K562 (cell line): Measurements from ENCODE around the gene DDAH2. TPM values are rescaled to one million over a fixed set of nuclear protein-coding genes. Genes with fewer than 3 reads are reported as not detected.

Experiments used
- ATAC-seq: fragments of 200-7000 bp; cut with Tn5 transposase; 3 replicates; pipeline ENCODE4 v1.9.1; 2020; ENCODE audit warnings: moderate library complexity
- BruUV-seq: library from RNA; stranded (reverse); fragments of 400-500 nt; replicated peaks from 2 replicates; lab custom pipeline; 2021; lab: Mats Ljungman, UMichigan
- CTCF ChIA-PET: fragments of 300-600 bp; formaldehyde crosslinking; extraction: SDS; loops from one replicate; lab custom pipeline; 2021; ENCODE audit warnings: low intra/inter-chr PET ratio; lab: Yijun Ruan, JAX
- POLR2A ChIA-PET: fragments of 300-600, 350-650 bp; sonication (Branson Sonifier 250); formaldehyde crosslinking; extraction: SDS; loops from one replicate; lab custom pipeline; 2021; ENCODE audit warnings: antibody characterized with exemption, inconsistent platforms; lab: Yijun Ruan, JAX
- DNase-seq, 4 experiments: peaks; one replicate each; pipeline versions ENCODE4 v3.0.0 to v3.0.0-alpha.2; 2011 to 2018; ENCODE audit warnings: low spot score in 3 of 4, mixed read lengths in 3 of 4; ENCODE audit errors: extremely low read depth in 1 of 4
- FAIRE-seq: peaks from 2 replicates; lab custom pipeline; 2011; peaks lifted over from hg19 to GRCh38; lab: Jason Lieb, UNC
- H2AFZ ChIP-seq: 2 replicates; pipeline ENCODE4 v1.6.0; 2011; ENCODE audit warnings: low read depth, low read length, control low read depth, inconsistent platforms
- H3K27ac ChIP-seq: fragments of 200-600 bp; 3 replicates; pipeline ENCODE4 v1.8.0; 2011; ENCODE audit warnings: low read depth, mild to moderate bottlenecking, control low read depth, inconsistent platforms, low read length, moderate library complexity, mixed read lengths; ENCODE audit errors: extremely low read depth
- H3K27me3 ChIP-seq, 2 experiments: fragments of 300-600 bp in 1 of 2; 2 replicates in 1 of 2; 3 replicates in 1 of 2; pipeline versions ENCODE4 v1.6.0 to v1.8.0; 2011; ENCODE audit warnings: inconsistent platforms in 2 of 2, low read length in 2 of 2, mild to moderate bottlenecking in 1 of 2, mixed read lengths in 1 of 2, moderate library complexity in 1 of 2; ENCODE audit not compliant: control insufficient read depth in 2 of 2, insufficient read depth in 2 of 2
- H3K36me3 ChIP-seq: fragments of 300-600 bp; 3 replicates; pipeline ENCODE4 v1.8.0; 2011; ENCODE audit warnings: mild to moderate bottlenecking, low read length, inconsistent platforms; ENCODE audit not compliant: control insufficient read depth, insufficient read depth
- H3K4me1 ChIP-seq, 2 experiments: fragments of 200-600 bp in 1 of 2; replicated peaks in 1 of 2; 2 replicates in 1 of 2; 3 replicates in 1 of 2; pipeline versions ENCODE4 v1.5.1 to v1.8.0; 2011; ENCODE audit warnings: inconsistent platforms in 2 of 2, low read length in 2 of 2, mild to moderate bottlenecking in 1 of 2, mixed read lengths in 1 of 2, moderate library complexity in 1 of 2; ENCODE audit not compliant: control insufficient read depth in 2 of 2, insufficient read depth in 2 of 2
- H3K4me2 ChIP-seq: 2 replicates; pipeline ENCODE4 v1.6.1; 2011; ENCODE audit warnings: low read length, control low read depth, inconsistent platforms, mixed read lengths; ENCODE audit not compliant: insufficient read depth
- H3K4me3 ChIP-seq: fragments of 200-600 bp; sonication (generic), shearing (Covaris generic); 2 replicates; pipeline ENCODE4 v1.5.1; 2016; ENCODE audit warnings: control low read depth, inconsistent platforms
- H3K79me2 ChIP-seq: fragments of 200-600 bp; 3 replicates; pipeline ENCODE4 v1.8.0; 2011; ENCODE audit warnings: low read length, inconsistent platforms; ENCODE audit not compliant: control insufficient read depth, insufficient read depth
- H3K9ac ChIP-seq, 2 experiments: 2 replicates each; pipeline versions ENCODE4 v1.6.0 to v1.6.1; 2011; ENCODE audit warnings: low read depth in 2 of 2, low read length in 2 of 2, control low read depth in 1 of 2, inconsistent platforms in 1 of 2, mild to moderate bottlenecking in 1 of 2, mixed read lengths in 1 of 2; ENCODE audit not compliant: insufficient read depth in 1 of 2
- H3K9me1 ChIP-seq: one replicate; pipeline ENCODE4 v1.6.0; 2011; ENCODE audit warnings: inconsistent platforms, mild to moderate bottlenecking, low read length, moderate library complexity; ENCODE audit not compliant: control insufficient read depth, insufficient read depth
- H3K9me3 ChIP-seq: replicated peaks from 2 replicates; pipeline ENCODE4 v1.5.1; 2011; ENCODE audit warnings: low read depth, low read length, inconsistent platforms; ENCODE audit not compliant: control insufficient read depth, insufficient read depth
- H4K20me1 ChIP-seq: replicated peaks from 2 replicates; pipeline ENCODE4 v1.6.1; 2011; ENCODE audit warnings: low read length, inconsistent platforms, mixed read lengths; ENCODE audit not compliant: control insufficient read depth, insufficient read depth
- ARID1B ChIP-seq: fragments of 450-650 bp; IDR thresholded peaks from 2 replicates; pipeline ENCODE4 v1.6.1; 2016; ENCODE audit warnings: antibody characterized with exemption, mild to moderate bottlenecking, inconsistent platforms
- ELF2 ChIP-seq: fragments of 250-450 bp; sonication (Bioruptor Pico); IDR thresholded peaks from 2 replicates; pipeline ENCODE4 v1.5.0; 2021; ENCODE audit warnings: mild to moderate bottlenecking
- MEF2A ChIP-seq: IDR thresholded peaks from 2 replicates; pipeline ENCODE4 v1.6.1; 2011; ENCODE audit warnings: low read depth, mild to moderate bottlenecking, low read length, moderate library complexity; ENCODE audit not compliant: control insufficient read depth
- POLR2A ChIP-seq: fragments of 450-650 bp; conservative IDR thresholded peaks from 2 replicates; pipeline ENCODE4 v1.6.1; 2016
- SMARCA4 ChIP-seq: fragments of 450-650 bp; IDR thresholded peaks from 2 replicates; pipeline ENCODE4 v1.6.1; 2016
- SMC3 ChIP-seq: conservative IDR thresholded peaks from 2 replicates; pipeline ENCODE4 v1.6.1; 2011; ENCODE audit warnings: low read depth, low read length, improper control_type of control experiment; ENCODE audit not compliant: insufficient read depth
- SP1 ChIP-seq: sonication (generic); formaldehyde crosslinking; IDR thresholded peaks from 2 replicates; pipeline ENCODE4 v1.8.1; 2022; ENCODE audit warnings: mild to moderate bottlenecking, missing genetic modification reagents
- ZBTB17 ChIP-seq: fragments of 450-650 bp; formaldehyde crosslinking; IDR thresholded peaks from 2 replicates; pipeline ENCODE4 v1.4.0; 2020; ENCODE audit warnings: mild to moderate bottlenecking
- ZBTB2 ChIP-seq: fragments of 450-650 bp; IDR thresholded peaks from 2 replicates; pipeline ENCODE4 v1.6.1; 2016; ENCODE audit warnings: antibody characterized with exemption
- WGBS: fragments of 100-300 bp; shearing (Covaris generic); methylation state at CpG from one replicate; pipeline ENCODE4 v1.1.6; 2016; ENCODE audit warnings: low coverage, mixed read lengths; ENCODE audit not compliant: insufficient coverage; ENCODE audit errors: missing lambda C conversion rate; 5-methylcytosine and 5-hydroxymethylcytosine counted together
- in situ Hi-C: fragments of 300-500 bp; cut with MboI; formaldehyde crosslinking; loops from 4 replicates; pipeline ENCODE4 v1.15.0; 2018; ENCODE audit warnings: inconsistent platforms, mixed read lengths
- intact Hi-C: fragments of 100-400 bp; cut with micrococcal nuclease; formaldehyde crosslinking; loops from 2 replicates; pipeline ENCODE4 v1.14.2; 2022
- polyA plus RNA-seq, 8 experiments: library from polyadenylated mRNA; depleted of rRNA in 4 of 8; stranded (reverse) in 5 of 8; unstranded in 3 of 8; fragments of >200 nt; fragmentation: Nextera tagmentation in 2 of 8; fragmentation: Illumina TruSeq in 1 of 8; extraction: Ambion mirVana in 2 of 8; extraction: Trizol in 1 of 8; gene quantifications; 2 replicates each; pipeline versions ENCODE4 v1.2.1 to v1.2.3, GENCODE V29; 2011 to 2014; ENCODE audit warnings: inconsistent platforms in 1 of 8, missing spikeins in 1 of 8
- total RNA-seq, 7 experiments: library from RNA; depleted of rRNA in 6 of 7; stranded (reverse); fragments of >200 nt in 6 of 7; fragmentation: Illumina TruSeq in 2 of 7; extraction: Trizol in 2 of 7; gene quantifications; 2 replicates each; pipeline versions ENCODE4 v1.2.1 to v1.2.3, GENCODE V29; 2011 to 2021; ENCODE audit warnings: low replicate concordance in 1 of 7
- TF ChIP-seq, protein P1 (sequence below): fragments of 200-800 bp; sonication (Bioruptor generic); IDR thresholded peaks from 2 replicates; pipeline ENCODE4 v1.6.1; 2017; ENCODE audit warnings: missing genetic modification characterization, missing compliant biosample characterization
- TF ChIP-seq, protein P2 (sequence below), 2 experiments: fragments of 450-650 bp in 1 of 2; IDR thresholded peaks; 2 replicates each; pipeline ENCODE4 v1.6.1; 2011 to 2017; ENCODE audit warnings: low read depth in 2 of 2, antibody characterized with exemption in 1 of 2, borderline replicate concordance in 1 of 2, low read length in 1 of 2, mild to moderate bottlenecking in 1 of 2, mixed read lengths in 1 of 2; ENCODE audit not compliant: control insufficient read depth in 1 of 2
- TF ChIP-seq, protein P3 (sequence below), 2 experiments: fragments of 450-650 bp; IDR thresholded peaks; 2 replicates each; pipeline ENCODE4 v1.6.1; 2016

The DDAH2 gene
- total and polyA plus RNA-seq, 9 of the 15 experiments (the other 6 are each of a cell fraction or from before 2014, with no cell fraction given): 1.8 to 45.4 (median 21.4) TPM

- CTCF ChIA-PET: interaction anchor here (0.6 to 2.9 kb wide), 4 partner anchors 21 to 218 kb away, joined by 3 to 35 read pairs (median 11); partner anchors contain the start of genes DDAH2 and LY6G5C
- in situ Hi-C loops (loop anchor here (5.0 kb wide), 1 partner anchor 83 kb away; no protein-coding TSS in a partner anchor), intact Hi-C loops (loop anchor here (1.0 to 10.0 kb wide), 3 partner anchors 41 to 225 kb away; partner anchors contain the start of genes ATP6V1G2, DDAH2, DDX39B and NFKBIL1)
- 29% methylated on average over 12 of the region's 12 CpGs for WGBS
- peak overlapping the region in 1 of 2 experiments; percentile 1; a peak in 1 of 4 replicates for H3K9ac ChIP-seq
- BruUV-seq: no TSS peak
- peak overlapping the region; percentile 68 for H3K4me2 ChIP-seq
- peak overlapping the region; percentile 73 for H2AFZ ChIP-seq
- peak; percentile 95 for FAIRE-seq
- DNase-seq: peak; percentile 98 to 100 (median 100)
- POLR2A ChIA-PET: interaction anchor here (0.6 to 5.9 kb wide), 35 partner anchors 11 to 137 kb away, joined by 3 to 75 read pairs (median 5); partner anchors contain the start of genes BAG6, CLIC1, GPANK1 and HSPA1A
- no peaks in the 10 kb centered on the region for H3K79me2 ChIP-seq
- peaks cover 24 to 68% of the 10 kb centered on the region in 2 experiments for H3K4me1 ChIP-seq
- peak overlapping the region; percentile 26; the same call in 2 of the 3 replicates for H3K27ac ChIP-seq
- ATAC-seq: peak; percentile 91
- no peaks in the 10 kb centered on the region for H3K36me3 ChIP-seq
- no peaks in the 10 kb centered on the region for H4K20me1 ChIP-seq
- no peaks in the 10 kb centered on the region for H3K9me3 ChIP-seq
- no peaks in the 10 kb centered on the region for H3K27me3 ChIP-seq
- peaks cover 4% of the 10 kb centered on the region for H3K9me1 ChIP-seq
- no peak overlapping the region for H3K4me3 ChIP-seq
- TF ChIP-seq POLR2A (no peak), SMARCA4 (peak; percentile 59; the same call in 1 of the 2 replicates), ZBTB17 (CRISPR knock-in tag) (peak; percentile 40; the same call in 1 of the 2 replicates), ZBTB2 (peak; percentile 73), ARID1B (peak; percentile 60), SP1 (CRISPR knock-in tag) (peak; percentile 97), MEF2A (0 out of 2 replicates have a peak, but pooled peaks have one; percentile 2), ELF2 (CRISPR knock-in tag) (0 out of 2 replicates have a peak, but pooled peaks have one; percentile 35), SMC3 (peak; percentile 99)
- TF ChIP-seq, protein P1, sequence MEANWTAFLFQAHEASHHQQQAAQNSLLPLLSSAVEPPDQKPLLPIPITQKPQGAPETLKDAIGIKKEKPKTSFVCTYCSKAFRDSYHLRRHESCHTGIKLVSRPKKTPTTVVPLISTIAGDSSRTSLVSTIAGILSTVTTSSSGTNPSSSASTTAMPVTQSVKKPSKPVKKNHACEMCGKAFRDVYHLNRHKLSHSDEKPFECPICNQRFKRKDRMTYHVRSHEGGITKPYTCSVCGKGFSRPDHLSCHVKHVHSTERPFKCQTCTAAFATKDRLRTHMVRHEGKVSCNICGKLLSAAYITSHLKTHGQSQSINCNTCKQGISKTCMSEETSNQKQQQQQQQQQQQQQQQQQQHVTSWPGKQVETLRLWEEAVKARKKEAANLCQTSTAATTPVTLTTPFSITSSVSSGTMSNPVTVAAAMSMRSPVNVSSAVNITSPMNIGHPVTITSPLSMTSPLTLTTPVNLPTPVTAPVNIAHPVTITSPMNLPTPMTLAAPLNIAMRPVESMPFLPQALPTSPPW (CRISPR knock-in tag): peak; percentile 92
- TF ChIP-seq, protein P2, sequence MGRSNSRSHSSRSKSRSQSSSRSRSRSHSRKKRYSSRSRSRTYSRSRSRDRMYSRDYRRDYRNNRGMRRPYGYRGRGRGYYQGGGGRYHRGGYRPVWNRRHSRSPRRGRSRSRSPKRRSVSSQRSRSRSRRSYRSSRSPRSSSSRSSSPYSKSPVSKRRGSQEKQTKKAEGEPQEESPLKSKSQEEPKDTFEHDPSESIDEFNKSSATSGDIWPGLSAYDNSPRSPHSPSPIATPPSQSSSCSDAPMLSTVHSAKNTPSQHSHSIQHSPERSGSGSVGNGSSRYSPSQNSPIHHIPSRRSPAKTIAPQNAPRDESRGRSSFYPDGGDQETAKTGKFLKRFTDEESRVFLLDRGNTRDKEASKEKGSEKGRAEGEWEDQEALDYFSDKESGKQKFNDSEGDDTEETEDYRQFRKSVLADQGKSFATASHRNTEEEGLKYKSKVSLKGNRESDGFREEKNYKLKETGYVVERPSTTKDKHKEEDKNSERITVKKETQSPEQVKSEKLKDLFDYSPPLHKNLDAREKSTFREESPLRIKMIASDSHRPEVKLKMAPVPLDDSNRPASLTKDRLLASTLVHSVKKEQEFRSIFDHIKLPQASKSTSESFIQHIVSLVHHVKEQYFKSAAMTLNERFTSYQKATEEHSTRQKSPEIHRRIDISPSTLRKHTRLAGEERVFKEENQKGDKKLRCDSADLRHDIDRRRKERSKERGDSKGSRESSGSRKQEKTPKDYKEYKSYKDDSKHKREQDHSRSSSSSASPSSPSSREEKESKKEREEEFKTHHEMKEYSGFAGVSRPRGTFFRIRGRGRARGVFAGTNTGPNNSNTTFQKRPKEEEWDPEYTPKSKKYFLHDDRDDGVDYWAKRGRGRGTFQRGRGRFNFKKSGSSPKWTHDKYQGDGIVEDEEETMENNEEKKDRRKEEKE (IDR thresholded peaks at IDR 0.05; ENCODE audit: borderline replicate concordance in 1 of 2, control insufficient read depth in 1 of 2, low read depth in 2 of 2, low read length in 1 of 2): 0 out of 4 replicates have a peak, but pooled peaks of 1 of the 2 experiments have one; percentile 57
- TF ChIP-seq, protein P3, sequence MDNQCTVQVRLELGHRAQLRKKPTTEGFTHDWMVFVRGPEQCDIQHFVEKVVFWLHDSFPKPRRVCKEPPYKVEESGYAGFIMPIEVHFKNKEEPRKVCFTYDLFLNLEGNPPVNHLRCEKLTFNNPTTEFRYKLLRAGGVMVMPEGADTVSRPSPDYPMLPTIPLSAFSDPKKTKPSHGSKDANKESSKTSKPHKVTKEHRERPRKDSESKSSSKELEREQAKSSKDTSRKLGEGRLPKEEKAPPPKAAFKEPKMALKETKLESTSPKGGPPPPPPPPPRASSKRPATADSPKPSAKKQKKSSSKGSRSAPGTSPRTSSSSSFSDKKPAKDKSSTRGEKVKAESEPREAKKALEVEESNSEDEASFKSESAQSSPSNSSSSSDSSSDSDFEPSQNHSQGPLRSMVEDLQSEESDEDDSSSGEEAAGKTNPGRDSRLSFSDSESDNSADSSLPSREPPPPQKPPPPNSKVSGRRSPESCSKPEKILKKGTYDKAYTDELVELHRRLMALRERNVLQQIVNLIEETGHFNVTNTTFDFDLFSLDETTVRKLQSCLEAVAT (IDR thresholded peaks at IDR 0.05): peak in 1 of 2 experiments; percentile 64; a peak in 2 of 4 replicates
Observed at GRCh38 chr6:31769684-31770371, 40.7 kb upstream of the DDAH2 start.
